ENCODE results near the gene TSPAN4. TPM values are rescaled to one million over a fixed set of nuclear protein-coding genes. Genes with fewer than 3 reads are reported as not detected.

TSPAN4 gene
- total RNA-seq, 2 experiments from 2014 or later, result 1.6 to 2.0 TPM

GRCh38 chr11:844693-845644, 2.3 kb downstream of the TSPAN4 start:
- peaks cover 7 to 12% of the 10 kb centered on the region in 2 experiments for H3K27me3 ChIP-seq (ENCODE audit: control insufficient read depth in 1 of 2, insufficient read depth in 2 of 2, low read length in 2 of 2)

DNA sequence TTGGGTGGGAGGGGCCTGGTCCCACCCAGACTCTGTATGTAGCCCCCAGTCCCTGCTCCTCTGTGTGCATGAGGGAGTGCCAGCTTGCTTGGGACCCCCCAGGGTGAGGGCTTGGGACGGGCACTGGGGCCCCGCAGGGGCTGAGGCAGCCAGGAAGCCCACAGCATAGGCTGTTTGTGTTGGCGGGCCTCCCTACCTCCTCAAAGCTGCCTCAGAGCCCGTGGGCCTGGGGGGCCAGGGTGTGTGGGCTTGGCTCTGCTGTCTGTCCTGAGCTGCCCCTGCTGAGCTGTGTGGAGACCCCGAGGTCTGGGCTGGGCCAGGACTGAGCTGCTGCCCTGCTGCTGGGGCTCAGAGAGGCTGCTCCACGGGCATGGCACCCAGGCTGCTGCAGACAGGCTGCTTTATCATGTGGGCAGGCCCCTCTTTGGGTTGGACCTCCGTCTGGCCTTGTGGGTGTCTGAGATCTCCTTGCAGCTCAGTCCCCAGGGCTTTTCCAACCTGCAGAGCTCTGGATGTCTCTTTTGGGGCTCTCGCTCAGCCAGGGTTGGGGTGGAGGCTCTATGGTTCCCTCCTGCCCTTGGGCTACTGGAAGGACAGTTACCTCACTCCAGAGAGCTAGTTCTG, 3.3 kb downstream of the TSPAN4 start:
- Histone ChIP-seq H3K27ac (ENCODE audit: low read depth in 1 of 2, low read length in 2 of 2) (no peak overlapping the region), H3K36me3 (ENCODE audit: insufficient read depth, low read length) (no peaks in the 10 kb centered on the region), H3K4me1 (ENCODE audit: insufficient read depth, low read length) (peaks cover 45% of the 10 kb centered on the region), H3K9me3 (ENCODE audit: control insufficient read depth in 1 of 2, insufficient read depth in 1 of 2, low read length in 2 of 2) (peaks cover 0 to 7% of the 10 kb centered on the region in 2 experiments), H3K4me3 (ENCODE audit: low read length) (no peak overlapping the region), H3K27me3 (ENCODE audit: control insufficient read depth in 1 of 2, insufficient read depth in 2 of 2, low read length in 2 of 2) (peaks cover 7 to 18% of the 10 kb centered on the region in 2 experiments)
- H3K27ac Mint-ChIP-seq, result no peak overlapping the region
- H3K4me1 Mint-ChIP-seq (ENCODE audit: low read depth), result peaks cover 6% of the 10 kb centered on the region
- CTCF ChIA-PET, result no interaction called here
- no peaks in the 10 kb centered on the region for H3K9me3 Mint-ChIP-seq
- no peak overlapping the region for H3K4me3 Mint-ChIP-seq
- intact Hi-C loops (cut with DNase I, micrococcal nuclease), result loop anchor here (5.0 to 10.0 kb wide), 5 partner anchors 79 to 729 kb away; partner anchors contain the start of genes AP2A2 (in 1 of the 2) and DUSP8 (in 1 of the 2)
- POLR2A ChIA-PET, result interaction anchor here (2.5 to 7.6 kb wide), 2 partner anchors 16 to 26 kb away, joined by 8 to 71 read pairs; partner anchors contain the start of genes CD151, CRACR2B and PNPLA2
- ATAC-seq (ENCODE audit: poor library complexity) (no peak), DNase-seq (no peak)
- TF ChIP-seq, protein P1, sequence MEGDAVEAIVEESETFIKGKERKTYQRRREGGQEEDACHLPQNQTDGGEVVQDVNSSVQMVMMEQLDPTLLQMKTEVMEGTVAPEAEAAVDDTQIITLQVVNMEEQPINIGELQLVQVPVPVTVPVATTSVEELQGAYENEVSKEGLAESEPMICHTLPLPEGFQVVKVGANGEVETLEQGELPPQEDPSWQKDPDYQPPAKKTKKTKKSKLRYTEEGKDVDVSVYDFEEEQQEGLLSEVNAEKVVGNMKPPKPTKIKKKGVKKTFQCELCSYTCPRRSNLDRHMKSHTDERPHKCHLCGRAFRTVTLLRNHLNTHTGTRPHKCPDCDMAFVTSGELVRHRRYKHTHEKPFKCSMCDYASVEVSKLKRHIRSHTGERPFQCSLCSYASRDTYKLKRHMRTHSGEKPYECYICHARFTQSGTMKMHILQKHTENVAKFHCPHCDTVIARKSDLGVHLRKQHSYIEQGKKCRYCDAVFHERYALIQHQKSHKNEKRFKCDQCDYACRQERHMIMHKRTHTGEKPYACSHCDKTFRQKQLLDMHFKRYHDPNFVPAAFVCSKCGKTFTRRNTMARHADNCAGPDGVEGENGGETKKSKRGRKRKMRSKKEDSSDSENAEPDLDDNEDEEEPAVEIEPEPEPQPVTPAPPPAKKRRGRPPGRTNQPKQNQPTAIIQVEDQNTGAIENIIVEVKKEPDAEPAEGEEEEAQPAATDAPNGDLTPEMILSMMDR (IDR thresholded peaks at IDR 0.05), result no peak
- peaks cover 4% of the 10 kb centered on the region for H3K27me3 Mint-ChIP-seq
- peaks cover 1% of the 10 kb centered on the region for H3K36me3 Mint-ChIP-seq (ENCODE audit: low read depth)

More at GRCh38 chr11:844693-845644, 2.3 kb downstream of the TSPAN4 start:
- ATAC-seq (ENCODE audit: poor library complexity) (no peak), DNase-seq (peak in 4 of 14 experiments; percentile 20 to 70 (median 46))
- H3K27ac ChIP-seq (ENCODE audit: low read depth in 1 of 2, low read length in 2 of 2), result no peak overlapping the region
- H3K4me1 ChIP-seq (ENCODE audit: insufficient read depth, low read length), result peaks cover 55% of the 10 kb centered on the region
- intact Hi-C loops (cut with DNase I, micrococcal nuclease), result loop anchor here (5.0 to 10.0 kb wide), 5 partner anchors 80 to 730 kb away; partner anchors contain the start of genes AP2A2 (in 1 of the 2) and DUSP8 (in 1 of the 2)
- ChIA-PET CTCF (no interaction called here), POLR2A (interaction anchor here (2.5 to 7.6 kb wide), 3 partner anchors 15 to 26 kb away, joined by 8 to 71 read pairs (median 49); partner anchors contain the start of genes CD151, CRACR2B and PNPLA2)
- Mint-ChIP-seq H3K27me3 (peaks cover 4% of the 10 kb centered on the region), H3K4me3 (peak overlapping the region; percentile 58), H3K4me1 (ENCODE audit: low read depth) (peaks cover 10% of the 10 kb centered on the region), H3K36me3 (ENCODE audit: low read depth) (peaks cover 10% of the 10 kb centered on the region), H3K9me3 (no peaks in the 10 kb centered on the region), H3K27ac (no peak overlapping the region)
- peaks cover 6% of the 10 kb centered on the region for H3K36me3 ChIP-seq (ENCODE audit: insufficient read depth, low read length)
- no peaks in the 10 kb centered on the region for H3K9me3 ChIP-seq (ENCODE audit: control insufficient read depth in 1 of 2, insufficient read depth in 1 of 2, low read length in 2 of 2)
- H3K4me3 ChIP-seq (ENCODE audit: low read length), result no peak overlapping the region
- TF ChIP-seq, protein P1 (IDR thresholded peaks at IDR 0.05), result no peak

DNA sequence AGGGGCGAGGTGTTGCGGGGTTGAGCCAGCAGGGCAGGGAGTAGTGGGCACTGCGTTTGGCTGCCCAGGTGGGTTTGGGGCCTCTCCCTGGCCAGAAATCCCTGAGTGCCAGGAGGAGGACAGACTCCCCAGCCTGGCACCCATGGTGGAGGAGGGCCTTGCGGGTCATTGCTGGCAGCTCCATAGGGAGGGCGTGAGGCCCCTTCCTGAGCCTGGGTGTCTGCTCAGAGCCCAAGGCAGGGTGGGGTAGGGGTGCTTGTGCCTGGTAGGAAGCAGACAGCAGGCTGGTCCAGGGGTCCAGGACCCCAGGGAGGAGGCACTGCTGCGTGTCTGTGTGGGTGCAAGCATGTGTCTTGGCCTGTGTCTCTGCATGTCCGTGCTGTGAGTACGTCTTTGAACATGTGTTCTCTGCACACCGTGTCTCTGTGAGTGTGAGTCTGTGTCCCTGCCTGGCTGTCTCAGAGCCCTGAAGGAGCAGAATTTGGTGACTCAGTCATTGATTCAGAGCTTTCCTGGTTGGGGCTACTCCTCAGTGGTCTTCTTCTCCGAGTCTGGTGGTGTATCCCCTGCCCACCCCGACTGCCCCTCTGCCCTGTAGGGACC, 3.9 kb downstream of the TSPAN4 start:
- no peak for ATAC-seq (ENCODE audit: poor library complexity)
- Histone ChIP-seq H3K27ac (ENCODE audit: low read depth in 1 of 2, low read length in 2 of 2) (no peak overlapping the region), H3K4me3 (ENCODE audit: low read length) (no peak overlapping the region), H3K4me1 (ENCODE audit: insufficient read depth, low read length) (peaks cover 38% of the 10 kb centered on the region), H3K36me3 (ENCODE audit: insufficient read depth, low read length) (no peaks in the 10 kb centered on the region), H3K27me3 (ENCODE audit: control insufficient read depth in 1 of 2, insufficient read depth in 2 of 2, low read length in 2 of 2) (peaks cover 7 to 18% of the 10 kb centered on the region in 2 experiments), H3K9me3 (ENCODE audit: control insufficient read depth in 1 of 2, insufficient read depth in 1 of 2, low read length in 2 of 2) (peaks cover 0 to 7% of the 10 kb centered on the region in 2 experiments)
- intact Hi-C loops (cut with DNase I, micrococcal nuclease), result loop anchor here (5.0 to 10.0 kb wide), 5 partner anchors 78 to 728 kb away; partner anchors contain the start of genes AP2A2 (in 1 of the 2) and DUSP8 (in 1 of the 2)
- ChIA-PET POLR2A (interaction anchor here (2.5 to 7.6 kb wide), 2 partner anchors 16 to 27 kb away, joined by 8 to 71 read pairs; partner anchors contain the start of genes CD151, CRACR2B and PNPLA2), CTCF (no interaction called here)
- no peak for DNase-seq
- H3K27me3 Mint-ChIP-seq, result peaks cover 4% of the 10 kb centered on the region
- H3K4me3 Mint-ChIP-seq, result peak overlapping the region; percentile 66
- H3K4me1 Mint-ChIP-seq (ENCODE audit: low read depth), result peaks cover 4% of the 10 kb centered on the region
- TF ChIP-seq, protein P1 (IDR thresholded peaks at IDR 0.05), result no peak
- H3K9me3 Mint-ChIP-seq, result no peaks in the 10 kb centered on the region
- no peak overlapping the region for H3K27ac Mint-ChIP-seq
- H3K36me3 Mint-ChIP-seq (ENCODE audit: low read depth), result no peaks in the 10 kb centered on the region

All from CD4-positive, alpha-beta T cell (primary cell).